RWPE1 (cell line): ENCODE results near the gene OR4F17.
"Not testable (repeated sequence)": the region's sequence is repeated elsewhere in the genome, so short reads cannot be mapped to it uniquely, and the experiment has no call there.

ENCODE experiments used
- CTCF ChIA-PET: fragments of 350-600 bp; sonication (Branson Sonifier 250); formaldehyde crosslinking; extraction: SDS; loops from one replicate; lab custom pipeline; 2021; lab: Yijun Ruan, JAX
- POLR2A ChIA-PET: fragments of 400-600 bp; formaldehyde crosslinking; extraction: SDS; loops from one replicate; lab custom pipeline; 2020; ENCODE audit warnings: antibody characterized with exemption; ENCODE audit not compliant: low non-redundant PET; lab: Yijun Ruan, JAX
- DNase-seq: peaks from one replicate; pipeline ENCODE4 v3.0.0; 2012; ENCODE audit warnings: low spot score
- H3K27ac ChIP-seq: fragments of 450-650 bp; 2 replicates; pipeline ENCODE4 v1.5.1; 2017

Gene OR4F17, protein sequence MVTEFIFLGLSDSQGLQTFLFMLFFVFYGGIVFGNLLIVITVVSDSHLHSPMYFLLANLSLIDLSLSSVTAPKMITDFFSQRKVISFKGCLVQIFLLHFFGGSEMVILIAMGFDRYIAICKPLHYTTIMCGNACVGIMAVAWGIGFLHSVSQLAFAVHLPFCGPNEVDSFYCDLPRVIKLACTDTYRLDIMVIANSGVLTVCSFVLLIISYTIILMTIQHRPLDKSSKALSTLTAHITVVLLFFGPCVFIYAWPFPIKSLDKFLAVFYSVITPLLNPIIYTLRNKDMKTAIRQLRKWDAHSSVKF

DNA sequence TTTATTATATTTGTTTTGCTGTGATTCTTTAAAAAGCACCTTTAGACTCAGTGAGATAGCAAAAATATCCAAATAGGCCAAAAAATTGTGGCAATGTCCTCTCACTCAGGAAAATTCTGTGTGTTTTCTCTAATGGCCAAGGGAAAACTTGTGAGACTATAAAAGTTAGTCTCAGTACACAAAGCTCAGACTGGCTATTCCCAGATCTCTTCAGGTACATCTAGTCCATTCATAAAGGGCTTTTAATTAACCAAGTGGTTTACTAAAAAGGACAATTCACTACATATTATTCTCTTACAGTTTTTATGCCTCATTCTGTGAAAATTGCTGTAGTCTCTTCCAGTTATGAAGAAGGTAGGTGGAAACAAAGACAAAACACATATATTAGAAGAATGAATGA lies at the start of gene OR4F17:
Gene OR4F17, plus strand, starts transcription at position 301 of the 400 bp plus-strand sequence. CDS start 3,575 bp downstream, outside the sequence.
- H3K27ac ChIP-seq, POLR2A ChIA-PET, CTCF ChIA-PET, DNase-seq: not testable (repeated sequence)

DNA sequence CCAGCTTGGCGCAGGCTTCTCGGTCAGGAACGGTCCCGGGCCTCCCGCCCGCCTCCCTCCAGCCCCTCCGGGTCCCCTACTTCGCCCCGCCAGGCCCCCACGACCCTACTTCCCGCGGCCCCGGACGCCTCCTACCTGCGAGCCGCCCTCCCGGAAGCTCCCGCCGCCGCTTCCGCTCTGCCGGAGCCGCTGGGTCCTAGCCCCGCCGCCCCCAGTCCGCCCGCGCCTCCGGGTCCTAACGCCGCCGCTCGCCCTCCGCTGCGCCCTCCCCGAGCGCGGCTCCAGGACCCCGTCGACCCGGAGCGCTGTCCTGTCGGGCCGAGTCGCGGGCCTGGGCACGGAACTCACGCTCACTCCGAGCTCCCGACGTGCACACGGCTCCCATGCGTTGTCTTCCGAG lies 36.1 kb upstream of the OR4F17 start:
- H3K27ac ChIP-seq, CTCF ChIA-PET, DNase-seq, POLR2A ChIA-PET: not testable (repeated sequence)

GRCh38 chr19:82864-83263 lies 24.0 kb upstream of the OR4F17 start:
- POLR2A ChIA-PET, H3K27ac ChIP-seq, DNase-seq, CTCF ChIA-PET: not testable (repeated sequence)

GRCh38 chr19:83626-84025 lies 23.3 kb upstream of the OR4F17 start:
- H3K27ac ChIP-seq, CTCF ChIA-PET, POLR2A ChIA-PET, DNase-seq: not testable (repeated sequence)

DNA sequence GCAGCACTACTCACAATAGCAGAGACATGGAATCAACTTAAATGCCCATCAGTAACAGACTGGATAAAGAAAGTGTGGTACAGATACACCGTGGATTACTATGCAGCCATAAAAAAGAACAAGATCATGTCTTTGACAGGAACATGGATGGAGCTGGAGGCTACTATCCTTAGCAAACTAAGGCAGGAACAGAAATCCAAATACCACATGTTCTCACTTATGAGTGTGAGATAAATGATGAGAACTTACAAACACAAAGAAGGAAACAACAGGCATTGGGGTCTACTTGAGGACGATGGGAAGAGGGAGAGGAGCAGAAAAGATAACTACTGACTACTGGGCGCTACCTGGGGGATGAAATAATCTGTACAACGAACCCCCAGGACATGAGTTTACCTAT lies 16.2 kb upstream of the OR4F17 start:
- DNase-seq, H3K27ac ChIP-seq, POLR2A ChIA-PET, CTCF ChIA-PET: not testable (repeated sequence)

DNA sequence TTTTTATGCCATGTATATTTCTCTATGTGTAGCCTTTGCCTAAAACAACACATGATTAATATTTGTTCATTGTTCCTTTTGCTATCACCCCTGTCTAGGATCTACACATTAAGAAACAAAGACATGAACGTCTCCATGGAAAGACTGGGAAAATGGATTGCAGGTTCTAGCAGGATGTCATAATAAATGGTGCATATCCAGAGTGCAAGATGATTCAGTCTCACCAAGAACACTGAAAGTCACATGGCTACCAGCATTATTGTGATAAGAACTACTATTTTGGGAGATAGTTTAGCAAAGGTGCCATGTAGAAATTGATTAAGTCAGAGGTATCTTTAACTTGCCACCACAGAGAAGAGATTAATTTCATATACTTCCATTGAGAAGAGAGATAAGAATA lies 12.1 kb upstream of the OR4F17 start:
- DNase-seq, CTCF ChIA-PET, POLR2A ChIA-PET, H3K27ac ChIP-seq: not testable (repeated sequence)

DNA sequence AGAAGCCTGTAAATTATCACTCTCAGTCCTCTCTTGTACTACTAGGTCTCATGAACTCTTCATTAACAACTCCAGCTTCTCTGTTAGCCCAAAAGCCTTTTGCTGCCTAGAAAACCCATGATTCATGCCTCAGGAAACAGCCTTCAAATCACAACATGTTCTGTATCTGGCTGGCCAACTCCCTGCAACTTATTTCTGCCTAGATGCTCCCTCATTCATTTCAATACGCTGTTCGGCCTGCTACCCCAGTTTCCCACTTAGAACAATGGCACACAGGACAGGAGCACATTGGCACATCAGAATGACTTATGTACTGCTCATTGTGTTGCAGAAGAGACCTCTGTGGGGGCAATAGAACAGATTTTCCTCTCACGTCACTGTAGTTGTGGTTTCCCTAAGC lies 9.3 kb upstream of the OR4F17 start:
- POLR2A ChIA-PET, CTCF ChIA-PET, DNase-seq, H3K27ac ChIP-seq: not testable (repeated sequence)

DNA sequence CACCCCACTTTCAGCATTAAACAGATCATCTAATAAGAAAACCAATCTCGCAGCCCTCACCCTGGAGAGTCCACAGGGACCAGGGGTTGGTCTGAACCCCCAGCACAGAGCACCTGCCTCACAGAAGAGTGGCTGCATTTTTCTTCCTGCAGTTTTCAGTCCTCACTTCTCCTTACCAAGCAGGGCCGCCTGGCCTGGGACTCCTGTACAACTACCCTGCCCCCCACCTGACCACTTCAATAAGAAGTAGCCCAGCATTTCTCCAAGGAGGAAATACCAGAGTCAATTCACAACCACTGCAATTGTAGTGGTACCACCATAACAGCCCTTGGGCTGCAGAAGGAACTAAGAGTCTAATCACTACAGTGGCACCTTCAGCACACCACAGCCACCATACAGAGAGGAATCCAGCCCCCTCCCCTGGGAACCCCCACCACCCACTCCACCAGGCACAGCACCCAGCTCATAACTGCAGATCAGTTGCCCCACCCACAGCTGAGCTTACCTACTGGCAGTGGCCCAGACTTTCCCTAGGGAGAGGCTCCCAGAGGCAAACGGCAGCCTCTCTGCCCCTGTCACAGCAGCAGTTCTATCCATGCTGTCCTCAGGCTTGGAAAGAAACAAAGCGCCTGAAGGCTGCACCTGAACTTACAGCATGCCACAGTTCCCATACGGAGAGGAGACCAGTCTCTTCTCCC lies 13.7 kb downstream of the OR4F17 start:
- DNase-seq, POLR2A ChIA-PET, CTCF ChIA-PET, H3K27ac ChIP-seq: not testable (repeated sequence)
